HCT116 (cell line): ENCODE measurements around the gene SLC17A2. TPM values are rescaled to one million over a fixed set of nuclear protein-coding genes. Genes with fewer than 3 reads are reported as not detected.

Experiments
- ATAC-seq: fragments of 200-7000 bp; cut with Tn5 transposase; 2 replicates; pipeline ENCODE4 v1.9.1; 2020; ENCODE audit warnings: mild to moderate bottlenecking, moderate library complexity
- BruUV-seq: library from RNA; stranded (reverse); fragments of 400-500 nt; replicated peaks from 2 replicates; lab custom pipeline; 2021; lab: Mats Ljungman, UMichigan
- CTCF ChIA-PET: fragments of 300-600 bp; sonication (Branson Sonifier 250); formaldehyde crosslinking; loops from one replicate; lab custom pipeline; 2021; ENCODE audit warnings: antibody characterized with exemption; lab: Charles Lee
- POLR2A ChIA-PET: fragments of 300-600, 350-600 bp; sonication (Branson Sonifier 250); formaldehyde crosslinking; loops from one replicate; lab custom pipeline; 2021; ENCODE audit warnings: antibody characterized with exemption; lab: Charles Lee
- RAD21 ChIA-PET, 2 experiments: fragments of 300-600 bp; sonication (Branson Sonifier 250); formaldehyde crosslinking; loops; one replicate each; lab custom pipeline; 2023; ENCODE audit warnings: low total read pairs in 2 of 2; ENCODE audit not compliant: uncharacterized antibody in 2 of 2, unreplicated experiment in 2 of 2, low non-redundant PET in 1 of 2; lab: Charles Lee
- DNase-seq: peaks from one replicate; pipeline ENCODE4 v3.0.0-alpha.2; 2010; ENCODE audit warnings: low read depth, low spot score
- H2AFZ ChIP-seq: fragments of 200-600 bp; shearing (Covaris generic), sonication (generic); 2 replicates; pipeline ENCODE4 v1.6.1; 2017; ENCODE audit warnings: low read depth, mixed run types, mixed read lengths, antibody characterized with exemption, low read length; ENCODE audit not compliant: poor library complexity, severe bottlenecking
- H3K27ac ChIP-seq: 2 replicates; pipeline ENCODE4 v1.5.1; 2012; ENCODE audit warnings: low read depth, low read length
- H3K27me3 ChIP-seq: fragments of 200-600 bp; sonication (generic); 2 replicates; pipeline ENCODE4 v1.6.1; 2016; ENCODE audit warnings: mixed run types, low read length, mixed read lengths; ENCODE audit not compliant: insufficient read depth
- H3K36me3 ChIP-seq, 2 experiments: fragments of 200-500 bp in 1 of 2; fragments of 200-600 bp in 1 of 2; sonication (Bioruptor generic) in 1 of 2; sonication (generic) in 1 of 2; 2 replicates each; pipeline versions ENCODE4 v1.5.1 to v1.6.1; 2014 to 2016; ENCODE audit warnings: low read length in 2 of 2, inconsistent platforms in 1 of 2, mixed read lengths in 1 of 2, mixed run types in 1 of 2; ENCODE audit not compliant: insufficient read depth in 2 of 2, control insufficient read depth in 1 of 2
- H3K4me1 ChIP-seq, 2 experiments: fragments of 200-600 bp in 1 of 2; sonication (generic) in 1 of 2; 2 replicates each; pipeline versions ENCODE4 v1.5.1 to v1.6.1; 2012 to 2017; ENCODE audit warnings: low read length in 2 of 2, inconsistent platforms in 1 of 2, mild to moderate bottlenecking in 1 of 2, mixed read lengths in 1 of 2, mixed run types in 1 of 2, moderate library complexity in 1 of 2; ENCODE audit not compliant: insufficient read depth in 2 of 2, control insufficient read depth in 1 of 2
- H3K4me2 ChIP-seq: fragments of 200-600 bp; sonication (generic); 2 replicates; pipeline ENCODE4 v1.6.1; 2017; ENCODE audit warnings: mixed run types, low read length, mixed read lengths
- H3K4me3 ChIP-seq, 2 experiments: fragments of 200-600 bp in 1 of 2; sonication (generic) in 1 of 2; replicated peaks in 1 of 2; 2 replicates each; pipeline ENCODE4 v1.5.1; 2011 to 2016; ENCODE audit warnings: low read length in 2 of 2, control low read depth in 1 of 2, low read depth in 1 of 2, mild to moderate bottlenecking in 1 of 2, mixed read lengths in 1 of 2, mixed run types in 1 of 2
- H3K79me2 ChIP-seq: fragments of 200-600 bp; sonication (generic); 2 replicates; pipeline ENCODE4 v1.6.1; 2017; ENCODE audit warnings: mild to moderate bottlenecking, mixed run types, low read length, moderate library complexity, mixed read lengths; ENCODE audit not compliant: insufficient read depth
- H3K9ac ChIP-seq: fragments of 200-600 bp; sonication (generic); 2 replicates; pipeline ENCODE4 v1.6.1; 2016; ENCODE audit warnings: low read length, mixed read lengths
- H3K9me2 ChIP-seq: fragments of 200-600 bp; sonication (generic), shearing (Covaris generic); 2 replicates; pipeline ENCODE4 v1.6.1; 2017; ENCODE audit warnings: mixed run types, mild to moderate bottlenecking, moderate library complexity; ENCODE audit not compliant: insufficient read depth
- H3K9me3 ChIP-seq, 2 experiments: fragments of 200-500 bp in 1 of 2; fragments of 200-600 bp in 1 of 2; sonication (Bioruptor generic) in 1 of 2; sonication (generic) in 1 of 2; 2 replicates each; pipeline ENCODE4 v1.6.1; 2014 to 2017; ENCODE audit warnings: low read length in 2 of 2, mixed read lengths in 2 of 2, inconsistent platforms in 1 of 2, low read depth in 1 of 2, mild to moderate bottlenecking in 1 of 2, mixed run types in 1 of 2, moderate library complexity in 1 of 2; ENCODE audit not compliant: control insufficient read depth in 1 of 2, insufficient read depth in 1 of 2
- H4K20me1 ChIP-seq: fragments of 200-600 bp; sonication (generic), shearing (Covaris generic); 2 replicates; pipeline ENCODE4 v1.6.1; 2017; ENCODE audit warnings: mixed run types, mild to moderate bottlenecking, moderate library complexity; ENCODE audit not compliant: insufficient read depth
- ATF3 ChIP-seq: IDR thresholded peaks from 2 replicates; pipeline ENCODE4 v1.6.1; 2012
- CBX3 ChIP-seq: IDR thresholded peaks from 2 replicates; pipeline ENCODE4 v1.6.1; 2012; ENCODE audit warnings: low read depth
- CEBPB ChIP-seq: IDR thresholded peaks from 2 replicates; pipeline ENCODE4 v1.6.1; 2012; ENCODE audit warnings: low read depth
- EGR1 ChIP-seq: IDR thresholded peaks from 2 replicates; pipeline ENCODE4 v1.6.1; 2012; ENCODE audit warnings: low read depth
- ELF1 ChIP-seq: IDR thresholded peaks from 2 replicates; pipeline ENCODE4 v1.6.1; 2012; ENCODE audit warnings: low read depth, borderline replicate concordance
- FOSL1 ChIP-seq: IDR thresholded peaks from 2 replicates; pipeline ENCODE4 v1.6.1; 2012; ENCODE audit warnings: low read depth
- JUND ChIP-seq: IDR thresholded peaks from 2 replicates; pipeline ENCODE4 v1.6.1; 2012
- MAX ChIP-seq: IDR thresholded peaks from 2 replicates; pipeline ENCODE4 v1.6.1; 2012
- POLR2AphosphoS5 ChIP-seq: IDR thresholded peaks from 2 replicates; pipeline ENCODE4 v1.6.1; 2011; ENCODE audit warnings: mild to moderate bottlenecking, low read depth, low read length, moderate library complexity
- RAD21 ChIP-seq: IDR thresholded peaks from 2 replicates; pipeline ENCODE4 v1.6.1; 2012; ENCODE audit warnings: low read depth, mild to moderate bottlenecking
- REST ChIP-seq: IDR thresholded peaks from 2 replicates; pipeline ENCODE4 v1.6.1; 2012; ENCODE audit warnings: low read depth
- SIN3A ChIP-seq: IDR thresholded peaks from 2 replicates; pipeline ENCODE4 v1.6.1; 2012; ENCODE audit warnings: low read depth
- SRF ChIP-seq: IDR thresholded peaks from 2 replicates; pipeline ENCODE4 v1.6.1; 2012; ENCODE audit warnings: low read depth
- YY1 ChIP-seq: IDR thresholded peaks from 2 replicates; pipeline ENCODE4 v1.6.1; 2011; ENCODE audit warnings: low read length, low read depth, moderate library complexity, mild to moderate bottlenecking; ENCODE audit not compliant: insufficient replicate concordance; ENCODE audit errors: extremely low read depth
- ZBTB33 ChIP-seq: IDR thresholded peaks from 2 replicates; pipeline ENCODE4 v1.6.1; 2011; ENCODE audit warnings: mild to moderate bottlenecking, low read length, moderate library complexity; ENCODE audit not compliant: insufficient replicate concordance; ENCODE audit errors: extremely low read depth
- ZFX ChIP-seq: fragments of 450-650 bp; IDR thresholded peaks from 2 replicates; pipeline ENCODE4 v1.6.1; 2017
- ZNF274 ChIP-seq: fragments of 200-500 bp; sonication (Bioruptor generic); IDR thresholded peaks from 2 replicates; pipeline ENCODE4 v1.6.1; 2014; ENCODE audit warnings: mild to moderate bottlenecking, low read depth, low read length, inconsistent platforms
- intact Hi-C: fragments of 100-400 bp; cut with micrococcal nuclease; formaldehyde crosslinking; loops from 2 replicates; pipeline ENCODE4 v1.10.0; 2022
- total RNA-seq: library from RNA; stranded (reverse); gene quantifications from one replicate; pipeline ENCODE4 v1.2.1, GENCODE V29; 2021; ENCODE audit not compliant: unreplicated experiment

SLC17A2 gene
- total RNA-seq, 1 experiment from 2014 or later, result not detected

- no peaks in the 10 kb centered on the region for H4K20me1 ChIP-seq
- RAD21 ChIA-PET, result no interaction called here
- H2AFZ ChIP-seq, result no peak overlapping the region
- no peak for TF ChIP-seq EGR1
- no peak for TF ChIP-seq POLR2AphosphoS5
- TF ChIP-seq REST, result no peak
- TF ChIP-seq FOSL1, result no peak
- no peak for TF ChIP-seq JUND
- intact Hi-C loops, result no loop called here
- no peak overlapping the region for H3K27ac ChIP-seq
- no peaks in the 10 kb centered on the region for H3K9me3 ChIP-seq
- no peak for ATAC-seq
- CTCF ChIA-PET, result no interaction called here
- H3K9me2 ChIP-seq, result no peaks in the 10 kb centered on the region
- no TSS peak for BruUV-seq
- H3K9ac ChIP-seq, result no peak overlapping the region
- no peaks in the 10 kb centered on the region for H3K4me1 ChIP-seq
- DNase-seq, result no peak
- H3K4me2 ChIP-seq, result no peak overlapping the region
- H3K4me3 ChIP-seq, result no peak overlapping the region
- no peaks in the 10 kb centered on the region for H3K79me2 ChIP-seq
- no peaks in the 10 kb centered on the region for H3K27me3 ChIP-seq
- no peaks in the 10 kb centered on the region for H3K36me3 ChIP-seq
- POLR2A ChIA-PET, result no interaction called here
These were observed 10.8 kb downstream of the SLC17A2 start for GRCh38 chr6:25919657-25920056.

- Histone ChIP-seq H3K9ac (no peak overlapping the region), H3K79me2 (no peaks in the 10 kb centered on the region)
- intact Hi-C loops, result no loop called here
- TF ChIP-seq ZNF274, result no peak
- TF ChIP-seq RAD21, result no peak
- no peak for TF ChIP-seq MAX
- TF ChIP-seq YY1, result no peak
- TF ChIP-seq ZBTB33, result no peak
- TF ChIP-seq CEBPB, result no peak
- no peak for TF ChIP-seq SRF
- TF ChIP-seq ZFX, result no peak
- no peak for TF ChIP-seq ELF1
- TF ChIP-seq POLR2AphosphoS5, result no peak
- TF ChIP-seq SIN3A, result no peak
- TF ChIP-seq CBX3, result no peak
- TF ChIP-seq ATF3, result no peak
These were observed 12.3 kb downstream of the SLC17A2 start for GRCh38 chr6:25918083-25918683.

More at GRCh38 chr6:25918083-25918683, 12.3 kb downstream of the SLC17A2 start:
- ChIA-PET RAD21 (no interaction called here), CTCF (no interaction called here), POLR2A (no interaction called here)
- no peak overlapping the region for H2AFZ ChIP-seq
- no peak overlapping the region for H3K4me2 ChIP-seq
- no peaks in the 10 kb centered on the region for H3K27me3 ChIP-seq
- BruUV-seq, result no TSS peak
- no peak for DNase-seq
- no peaks in the 10 kb centered on the region for H4K20me1 ChIP-seq
- H3K4me3 ChIP-seq, result no peak overlapping the region
- no peaks in the 10 kb centered on the region for H3K9me2 ChIP-seq
- no peaks in the 10 kb centered on the region for H3K36me3 ChIP-seq
- no peak overlapping the region for H3K27ac ChIP-seq
- ATAC-seq, result no peak
- H3K4me1 ChIP-seq, result no peaks in the 10 kb centered on the region
- no peaks in the 10 kb centered on the region for H3K9me3 ChIP-seq
